Measurements from ENCODE around the gene ATL2.

GRCh38 chr2:38394903-38395341, 17.8 kb upstream of the ATL2 start:
- TF ChIP-seq POLR2A (IDR thresholded peaks at IDR 0.05): no peak
- no peak for TF ChIP-seq CTCF (IDR thresholded peaks at IDR 0.05 in 4 of 5, conservative IDR thresholded peaks at IDR 0.05 in 1 of 5)

All from gastrocnemius medialis (tissue), 4 donors.